DOHH2 (cell line): ENCODE data around the gene MPZL2.

ENCODE experiments used
- CTCF ChIP-seq: fragments of 200-600 bp; sonication (generic); IDR thresholded peaks from one replicate; pipeline ENCODE4 v1.5.1; 2014; ENCODE audit warnings: antibody characterized with exemption, mild to moderate bottlenecking, low read depth, low read length; ENCODE audit not compliant: poor library complexity, severe bottlenecking
- EZH2phosphoT487 ChIP-seq: fragments of 200-600 bp; sonication (generic); IDR thresholded peaks from 2 replicates; pipeline ENCODE4 v1.6.1; 2017; ENCODE audit warnings: borderline replicate concordance, mild to moderate bottlenecking, antibody characterized with exemption, low read length, moderate library complexity, mixed read lengths

DNA sequence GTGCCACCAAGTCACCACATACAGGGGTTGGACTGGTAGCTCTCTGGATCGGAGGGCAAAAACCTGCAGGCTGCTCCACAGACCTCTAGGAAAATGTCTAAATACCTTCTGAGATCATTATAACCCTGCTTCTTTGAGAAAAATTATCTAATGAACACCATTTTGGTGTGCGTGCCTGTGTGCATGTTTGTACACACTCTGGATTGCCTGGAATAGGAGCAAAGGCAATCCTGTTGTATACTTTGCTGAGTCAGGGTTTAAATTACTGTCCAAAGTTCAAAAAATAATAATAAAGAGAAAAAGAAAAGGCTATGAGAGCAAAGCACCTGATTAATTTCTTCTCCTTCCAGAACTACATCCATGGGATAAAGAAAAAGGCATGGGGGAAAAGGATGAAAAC, 50.3 kb downstream of the MPZL2 start:
- TF ChIP-seq CTCF (no peak), EZH2phosphoT487 (no peak)
